Measurements from ENCODE around the gene ARL8A.

The ARL8A gene

GRCh38 chr1:202160377-202160940, 15.9 kb upstream of the ARL8A start, which contains the start of gene PTPN7:
Gene PTPN7 (minus strand): TSS chr1:202160602. CDS start chr1:202159402, 1,200 bp downstream.
- H3K18ac ChIP-seq (ENCODE audit: low read length): peak within 1 kb of the TSS; percentile 4
- H4K5ac ChIP-seq (ENCODE audit: low read length): no peak within 1 kb of the TSS
- H2BK5ac ChIP-seq (ENCODE audit: low read length): peak within 1 kb of the TSS; percentile 40
- H3K4ac ChIP-seq (ENCODE audit: low read depth, low read length): no peak within 1 kb of the TSS
- H3K27me3 ChIP-seq (ENCODE audit: insufficient read depth, low read length, poor library complexity): no peaks in the 10 kb centered on the region
- H4K8ac ChIP-seq (ENCODE audit: low read depth, low read length): no peak within 1 kb of the TSS
- no peak within 1 kb of the TSS for H2BK120ac ChIP-seq (ENCODE audit: low read depth, low read length)
- H3K23ac ChIP-seq (ENCODE audit: low read length): peak within 1 kb of the TSS; percentile 91
- H2BK15ac ChIP-seq (replicated peaks; ENCODE audit: low read depth): no peak within 1 kb of the TSS
- H3K4me3 ChIP-seq (ENCODE audit: low read length): no peak within 1 kb of the TSS
- no peak within 1 kb of the TSS for H3K9ac ChIP-seq (ENCODE audit: low read length)
- no peak within 1 kb of the TSS for H3K4me2 ChIP-seq (ENCODE audit: low read length)
- no peaks in the 10 kb centered on the region for H3K79me1 ChIP-seq (ENCODE audit: low read length)
- peak within 1 kb of the TSS; percentile 56 for H2AK5ac ChIP-seq (ENCODE audit: low read length)
- no peaks in the 10 kb centered on the region for H3K36me3 ChIP-seq (ENCODE audit: control insufficient read depth, insufficient read depth, low read length)
- no peak for DNase-seq
- peak within 1 kb of the TSS; percentile 80 for H3K56ac ChIP-seq (ENCODE audit: low read length)
- WGBS (ENCODE audit: extremely low coverage, insufficient coverage, low lambda C conversion rate): no CpG with 5 or more reads among the region's 17 CpGs
- H3K27ac ChIP-seq (ENCODE audit: low read depth, low read length): no peak within 1 kb of the TSS
- peaks cover 26% of the 10 kb centered on the region for H3K4me1 ChIP-seq (ENCODE audit: control insufficient read depth, low read depth, low read length)
- no peaks in the 10 kb centered on the region for H3K79me2 ChIP-seq (ENCODE audit: control insufficient read depth, insufficient read depth, low read length)

- no peak overlapping the region for H3K9ac ChIP-seq (ENCODE audit: low read length)
- H3K56ac ChIP-seq (ENCODE audit: low read length): peak overlapping the region; percentile 80
- H4K5ac ChIP-seq (ENCODE audit: low read length): no peak overlapping the region
- no peak overlapping the region for H4K8ac ChIP-seq (ENCODE audit: low read depth, low read length)
- no peak overlapping the region for H3K4ac ChIP-seq (ENCODE audit: low read depth, low read length)
- DNase-seq: no peak
- no peaks in the 10 kb centered on the region for H3K79me2 ChIP-seq (ENCODE audit: control insufficient read depth, insufficient read depth, low read length)
- H3K27ac ChIP-seq (ENCODE audit: low read depth, low read length): no peak overlapping the region
- H3K4me3 ChIP-seq (ENCODE audit: low read length): no peak overlapping the region
- peak overlapping the region; percentile 56 for H2AK5ac ChIP-seq (ENCODE audit: low read length)
- H3K4me2 ChIP-seq (ENCODE audit: low read length): no peak overlapping the region
- peak overlapping the region; percentile 4 for H3K18ac ChIP-seq (ENCODE audit: low read length)
- H2BK120ac ChIP-seq (ENCODE audit: low read depth, low read length): no peak overlapping the region
- H2BK15ac ChIP-seq (replicated peaks; ENCODE audit: low read depth): no peak overlapping the region
- peak overlapping the region; percentile 40 for H2BK5ac ChIP-seq (ENCODE audit: low read length)
- no peaks in the 10 kb centered on the region for H3K27me3 ChIP-seq (ENCODE audit: insufficient read depth, low read length, poor library complexity)
- no peaks in the 10 kb centered on the region for H3K79me1 ChIP-seq (ENCODE audit: low read length)
- H3K36me3 ChIP-seq (ENCODE audit: control insufficient read depth, insufficient read depth, low read length): no peaks in the 10 kb centered on the region
- no peak overlapping the region for H3K23ac ChIP-seq (ENCODE audit: low read length)
- peaks cover 26% of the 10 kb centered on the region for H3K4me1 ChIP-seq (ENCODE audit: control insufficient read depth, low read depth, low read length)
- WGBS (ENCODE audit: extremely low coverage, insufficient coverage, low lambda C conversion rate): no CpG with 5 or more reads among the region's 16 CpGs
Measured at GRCh38 chr1:202159534-202160371, 15.2 kb upstream of the ARL8A start.

GRCh38 chr1:202158810-202159533, 14.4 kb upstream of the ARL8A start:
- Histone ChIP-seq H2BK15ac (replicated peaks; ENCODE audit: low read depth) (no peak overlapping the region), H3K56ac (ENCODE audit: low read length) (peak overlapping the region; percentile 80), H3K27me3 (ENCODE audit: insufficient read depth, low read length, poor library complexity) (no peaks in the 10 kb centered on the region), H3K27ac (ENCODE audit: low read depth, low read length) (no peak overlapping the region), H3K4me3 (ENCODE audit: low read length) (no peak overlapping the region), H3K9ac (ENCODE audit: low read length) (no peak overlapping the region), H3K23ac (ENCODE audit: low read length) (no peak overlapping the region), H2BK5ac (ENCODE audit: low read length) (peak overlapping the region; percentile 40), H3K79me1 (ENCODE audit: low read length) (no peaks in the 10 kb centered on the region), H3K18ac (ENCODE audit: low read length) (no peak overlapping the region), H3K79me2 (ENCODE audit: control insufficient read depth, insufficient read depth, low read length) (no peaks in the 10 kb centered on the region), H3K4me1 (ENCODE audit: control insufficient read depth, low read depth, low read length) (peaks cover 26% of the 10 kb centered on the region), H3K36me3 (ENCODE audit: control insufficient read depth, insufficient read depth, low read length) (no peaks in the 10 kb centered on the region), H3K4me2 (ENCODE audit: low read length) (no peak overlapping the region), H4K8ac (ENCODE audit: low read depth, low read length) (no peak overlapping the region), H4K5ac (ENCODE audit: low read length) (no peak overlapping the region), H2BK120ac (ENCODE audit: low read depth, low read length) (no peak overlapping the region), H3K4ac (ENCODE audit: low read depth, low read length) (no peak overlapping the region), H2AK5ac (ENCODE audit: low read length) (peak overlapping the region; percentile 12)
- DNase-seq: no peak
- WGBS (ENCODE audit: extremely low coverage, insufficient coverage, low lambda C conversion rate): no CpG with 5 or more reads among the region's 10 CpGs

GRCh38 chr1:202157945-202158344, 13.4 kb upstream of the ARL8A start:
- no peak overlapping the region for H3K4me3 ChIP-seq (ENCODE audit: low read length)
- no CpG with 5 or more reads among the region's 10 CpGs for WGBS (ENCODE audit: extremely low coverage, insufficient coverage, low lambda C conversion rate)

GRCh38 chr1:202156590-202156989, 12.1 kb upstream of the ARL8A start:
- no peak overlapping the region for H3K18ac ChIP-seq (ENCODE audit: low read length)
- H3K56ac ChIP-seq (ENCODE audit: low read length): no peak overlapping the region
- no peak overlapping the region for H2BK15ac ChIP-seq (replicated peaks; ENCODE audit: low read depth)
- no peak overlapping the region for H3K23ac ChIP-seq (ENCODE audit: low read length)
- no peak for DNase-seq
- H3K79me1 ChIP-seq (ENCODE audit: low read length): no peaks in the 10 kb centered on the region
- no peak overlapping the region for H2BK5ac ChIP-seq (ENCODE audit: low read length)
- H2AK5ac ChIP-seq (ENCODE audit: low read length): no peak overlapping the region
- H3K27ac ChIP-seq (ENCODE audit: low read depth, low read length): no peak overlapping the region
- no peaks in the 10 kb centered on the region for H3K36me3 ChIP-seq (ENCODE audit: control insufficient read depth, insufficient read depth, low read length)
- no peak overlapping the region for H2BK120ac ChIP-seq (ENCODE audit: low read depth, low read length)
- no peak overlapping the region for H4K8ac ChIP-seq (ENCODE audit: low read depth, low read length)
- no peak overlapping the region for H3K4ac ChIP-seq (ENCODE audit: low read depth, low read length)
- H3K79me2 ChIP-seq (ENCODE audit: control insufficient read depth, insufficient read depth, low read length): no peaks in the 10 kb centered on the region
- no peaks in the 10 kb centered on the region for H3K27me3 ChIP-seq (ENCODE audit: insufficient read depth, low read length, poor library complexity)
- H3K4me2 ChIP-seq (ENCODE audit: low read length): no peak overlapping the region
- no peak overlapping the region for H4K5ac ChIP-seq (ENCODE audit: low read length)
- H3K4me1 ChIP-seq (ENCODE audit: control insufficient read depth, low read depth, low read length): peaks cover 14% of the 10 kb centered on the region
- no CpG with 5 or more reads among the region's 8 CpGs for WGBS (ENCODE audit: extremely low coverage, insufficient coverage, low lambda C conversion rate)
- no peak overlapping the region for H3K9ac ChIP-seq (ENCODE audit: low read length)
- no peak overlapping the region for H3K4me3 ChIP-seq (ENCODE audit: low read length)

More at GRCh38 chr1:202157945-202158344, 13.4 kb upstream of the ARL8A start:
- no peak overlapping the region for H2BK15ac ChIP-seq (replicated peaks; ENCODE audit: low read depth)
- H3K27me3 ChIP-seq (ENCODE audit: insufficient read depth, low read length, poor library complexity): no peaks in the 10 kb centered on the region
- no peak overlapping the region for H2BK120ac ChIP-seq (ENCODE audit: low read depth, low read length)
- peaks cover 24% of the 10 kb centered on the region for H3K4me1 ChIP-seq (ENCODE audit: control insufficient read depth, low read depth, low read length)
- no peak for DNase-seq
- no peak overlapping the region for H3K9ac ChIP-seq (ENCODE audit: low read length)
- no peaks in the 10 kb centered on the region for H3K79me1 ChIP-seq (ENCODE audit: low read length)
- no peak overlapping the region for H3K23ac ChIP-seq (ENCODE audit: low read length)
- no peak overlapping the region for H3K4ac ChIP-seq (ENCODE audit: low read depth, low read length)
- H3K79me2 ChIP-seq (ENCODE audit: control insufficient read depth, insufficient read depth, low read length): no peaks in the 10 kb centered on the region
- no peak overlapping the region for H3K18ac ChIP-seq (ENCODE audit: low read length)
- H4K5ac ChIP-seq (ENCODE audit: low read length): no peak overlapping the region
- no peak overlapping the region for H3K56ac ChIP-seq (ENCODE audit: low read length)
- no peak overlapping the region for H3K4me2 ChIP-seq (ENCODE audit: low read length)
- no peaks in the 10 kb centered on the region for H3K36me3 ChIP-seq (ENCODE audit: control insufficient read depth, insufficient read depth, low read length)
- no peak overlapping the region for H3K27ac ChIP-seq (ENCODE audit: low read depth, low read length)
- no peak overlapping the region for H4K8ac ChIP-seq (ENCODE audit: low read depth, low read length)
- H2BK5ac ChIP-seq (ENCODE audit: low read length): no peak overlapping the region
- H2AK5ac ChIP-seq (ENCODE audit: low read length): no peak overlapping the region

Data from mesendoderm (in vitro differentiated cells).